GM19351 (cell line): ENCODE results near the gene WDR59.
"Not testable (repeated sequence)": the region's sequence is repeated elsewhere in the genome, so short reads cannot be mapped to it uniquely, and the experiment has no call there.

Experiments
- ATAC-seq: cut with Tn5 transposase; IDR thresholded peaks from one replicate; pipeline ENCODE4 v1.9.1; 2021; ENCODE audit warnings: mild to moderate bottlenecking, moderate library complexity; ENCODE audit not compliant: unreplicated experiment

The WDR59 gene

GRCh38 chr16:74908759-74909158 is 76.2 kb downstream of the WDR59 start:
- not testable (repeated sequence) for ATAC-seq

GRCh38 chr16:74903901-74904678 is 80.8 kb downstream of the WDR59 start:
- no peak for ATAC-seq

- ATAC-seq = no peak
Measured at GRCh38 chr16:74903120-74903519, 81.8 kb downstream of the WDR59 start.

GRCh38 chr16:74902161-74902560 is 82.8 kb downstream of the WDR59 start:
- no peak for ATAC-seq

GRCh38 chr16:74901606-74902005 is 83.3 kb downstream of the WDR59 start:
- ATAC-seq = no peak

- ATAC-seq = no peak
Measured at GRCh38 chr16:74899816-74900215, 85.1 kb downstream of the WDR59 start.

- ATAC-seq = no peak
Measured at GRCh38 chr16:74898659-74899058, 86.3 kb downstream of the WDR59 start.

GRCh38 chr16:74896389-74897370 is 88.2 kb downstream of the WDR59 start:
- no peak for ATAC-seq

- ATAC-seq = no peak
Measured at GRCh38 chr16:74893541-74893940, 91.4 kb downstream of the WDR59 start.

- no peak for ATAC-seq
Measured at GRCh38 chr16:74892574-74893461, 92.1 kb downstream of the WDR59 start.

- no peak for ATAC-seq
Measured at GRCh38 chr16:74888888-74889287, 96.0 kb downstream of the WDR59 start.

GRCh38 chr16:74888232-74888862 is 96.6 kb downstream of the WDR59 start:
- ATAC-seq = no peak

GRCh38 chr16:74887084-74887483 is 97.8 kb downstream of the WDR59 start:
- ATAC-seq = no peak

GRCh38 chr16:74877706-74878105 is 107.2 kb downstream of the WDR59 start:
- ATAC-seq = no peak

- no peak for ATAC-seq
Measured at GRCh38 chr16:74874912-74875546, 109.9 kb downstream of the WDR59 start.

- ATAC-seq = no peak
Measured at GRCh38 chr16:74874123-74874522, 110.8 kb downstream of the WDR59 start.

GRCh38 chr16:74872302-74872701 is 112.6 kb downstream of the WDR59 start:
- no peak for ATAC-seq

- no peak for ATAC-seq
Measured at GRCh38 chr16:74871608-74872007, 113.3 kb downstream of the WDR59 start.

- ATAC-seq = no peak
Measured at GRCh38 chr16:74868501-74868900, 116.4 kb downstream of the WDR59 start.

- no peak for ATAC-seq
Measured at GRCh38 chr16:74868035-74868434, 116.9 kb downstream of the WDR59 start.
